ENCODE results near the gene ZNHIT1.
A peak's percentile ranks its signal among the peaks of the same experiment; 100 is the strongest.
"Not testable (repeated sequence)": the region's sequence is repeated elsewhere in the genome, so short reads cannot be mapped to it uniquely, and the experiment has no call there.

Gene ZNHIT1

GRCh38 chr7:101241443-101242349 is 23.7 kb downstream of the ZNHIT1 start:
- no peak for DNase-seq (ENCODE audit: low read depth, low spot score)

GRCh38 chr7:101243646-101244374 is 25.8 kb downstream of the ZNHIT1 start:
- DNase-seq (ENCODE audit: low read depth, low spot score): no peak

- peak; percentile 86 for DNase-seq (ENCODE audit: low read depth, low spot score)
Measured at GRCh38 chr7:101244375-101245146, 26.6 kb downstream of the ZNHIT1 start, which contains the start of gene FIS1. FIS1 (minus strand) TSS chr7:101245081; CDS start chr7:101245004, 77 bp downstream.

GRCh38 chr7:101245147-101245668 is 27.2 kb downstream of the ZNHIT1 start:
- DNase-seq (ENCODE audit: low read depth, low spot score): no peak

GRCh38 chr7:101248276-101248675 is 30.3 kb downstream of the ZNHIT1 start:
- no peak for DNase-seq (ENCODE audit: low read depth, low spot score)

GRCh38 chr7:101250324-101250723 is 32.4 kb downstream of the ZNHIT1 start:
- DNase-seq (ENCODE audit: low read depth, low spot score): no peak

- peak; percentile 99 for DNase-seq (ENCODE audit: low read depth, low spot score)
Measured at GRCh38 chr7:101251871-101252659, 34.1 kb downstream of the ZNHIT1 start.

GRCh38 chr7:101253199-101253598 is 35.2 kb downstream of the ZNHIT1 start:
- not testable (repeated sequence) for DNase-seq (ENCODE audit: low read depth, low spot score)

- no peak for DNase-seq (ENCODE audit: low read depth, low spot score)
Measured at GRCh38 chr7:101255796-101256195, 37.8 kb downstream of the ZNHIT1 start.

GRCh38 chr7:101258243-101258731 is 40.3 kb downstream of the ZNHIT1 start:
- no peak for DNase-seq (ENCODE audit: low read depth, low spot score)

GRCh38 chr7:101264102-101264706 is 46.2 kb downstream of the ZNHIT1 start:
- DNase-seq (ENCODE audit: low read depth, low spot score): not testable (repeated sequence)

- DNase-seq (ENCODE audit: low read depth, low spot score): no peak
Measured at GRCh38 chr7:101265622-101266516, 47.9 kb downstream of the ZNHIT1 start.

GRCh38 chr7:101269664-101270063 is 51.7 kb downstream of the ZNHIT1 start:
- no peak for DNase-seq (ENCODE audit: low read depth, low spot score)

GRCh38 chr7:101271021-101271420 is 53.1 kb downstream of the ZNHIT1 start:
- DNase-seq (ENCODE audit: low read depth, low spot score): no peak

GRCh38 chr7:101273206-101273605 is 55.2 kb downstream of the ZNHIT1 start:
- DNase-seq (ENCODE audit: low read depth, low spot score): no peak
